GM12874 (cell line): ENCODE measurements around the gene GMEB1.

Experiments
- TF ChIP-seq, protein P1 (sequence below): IDR thresholded peaks from 2 replicates; pipeline ENCODE4 v1.5.1; 2011; ENCODE audit warnings: low read depth, mild to moderate bottlenecking, control low read depth, low read length, moderate library complexity; ENCODE audit not compliant: insufficient read depth

Gene GMEB1

DNA sequence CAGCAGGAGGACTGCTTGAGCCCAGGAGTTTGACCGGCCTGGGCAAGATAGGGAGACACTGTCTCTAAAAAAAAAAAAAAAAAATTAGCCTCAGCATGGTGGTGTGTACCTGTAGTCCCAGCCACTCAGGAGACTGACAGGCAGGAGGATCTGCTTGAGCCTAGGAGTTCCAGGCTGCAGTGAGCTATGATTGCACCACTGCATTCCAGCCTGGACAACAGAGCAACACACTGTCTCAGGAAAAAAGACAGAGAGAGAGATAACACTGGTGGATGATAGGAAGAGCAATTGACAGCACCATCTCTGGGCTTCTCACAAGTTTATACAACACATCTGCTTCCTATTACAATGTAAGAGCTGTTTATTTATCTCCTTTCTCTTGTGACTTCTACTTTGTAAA, 22.5 kb upstream of the GMEB1 start:
- TF ChIP-seq, protein P1, sequence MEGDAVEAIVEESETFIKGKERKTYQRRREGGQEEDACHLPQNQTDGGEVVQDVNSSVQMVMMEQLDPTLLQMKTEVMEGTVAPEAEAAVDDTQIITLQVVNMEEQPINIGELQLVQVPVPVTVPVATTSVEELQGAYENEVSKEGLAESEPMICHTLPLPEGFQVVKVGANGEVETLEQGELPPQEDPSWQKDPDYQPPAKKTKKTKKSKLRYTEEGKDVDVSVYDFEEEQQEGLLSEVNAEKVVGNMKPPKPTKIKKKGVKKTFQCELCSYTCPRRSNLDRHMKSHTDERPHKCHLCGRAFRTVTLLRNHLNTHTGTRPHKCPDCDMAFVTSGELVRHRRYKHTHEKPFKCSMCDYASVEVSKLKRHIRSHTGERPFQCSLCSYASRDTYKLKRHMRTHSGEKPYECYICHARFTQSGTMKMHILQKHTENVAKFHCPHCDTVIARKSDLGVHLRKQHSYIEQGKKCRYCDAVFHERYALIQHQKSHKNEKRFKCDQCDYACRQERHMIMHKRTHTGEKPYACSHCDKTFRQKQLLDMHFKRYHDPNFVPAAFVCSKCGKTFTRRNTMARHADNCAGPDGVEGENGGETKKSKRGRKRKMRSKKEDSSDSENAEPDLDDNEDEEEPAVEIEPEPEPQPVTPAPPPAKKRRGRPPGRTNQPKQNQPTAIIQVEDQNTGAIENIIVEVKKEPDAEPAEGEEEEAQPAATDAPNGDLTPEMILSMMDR = no peak

DNA sequence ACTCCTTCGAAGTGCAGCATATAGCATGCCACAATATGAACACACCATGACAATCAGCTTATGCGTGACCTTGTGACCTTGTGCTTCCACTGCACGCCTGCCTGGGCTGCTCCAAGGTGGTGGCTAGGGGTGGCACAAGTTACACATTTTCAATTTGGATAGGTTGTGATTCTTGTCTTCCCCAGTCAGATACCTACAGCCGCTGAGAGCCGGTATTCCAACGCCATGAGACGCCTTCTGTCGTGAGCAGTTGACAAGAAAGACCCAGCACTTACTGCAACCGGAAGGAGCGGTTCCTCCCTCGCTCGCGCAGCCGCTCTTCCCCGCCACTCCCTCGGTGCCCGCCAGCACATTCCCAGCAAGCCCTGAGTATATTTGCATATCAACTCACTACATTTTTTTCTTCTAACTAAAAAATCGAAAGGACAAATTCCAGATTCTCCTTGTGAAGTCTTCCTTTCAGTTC, 20.5 kb upstream of the GMEB1 start:
- TF ChIP-seq, protein P1 = no peak

DNA sequence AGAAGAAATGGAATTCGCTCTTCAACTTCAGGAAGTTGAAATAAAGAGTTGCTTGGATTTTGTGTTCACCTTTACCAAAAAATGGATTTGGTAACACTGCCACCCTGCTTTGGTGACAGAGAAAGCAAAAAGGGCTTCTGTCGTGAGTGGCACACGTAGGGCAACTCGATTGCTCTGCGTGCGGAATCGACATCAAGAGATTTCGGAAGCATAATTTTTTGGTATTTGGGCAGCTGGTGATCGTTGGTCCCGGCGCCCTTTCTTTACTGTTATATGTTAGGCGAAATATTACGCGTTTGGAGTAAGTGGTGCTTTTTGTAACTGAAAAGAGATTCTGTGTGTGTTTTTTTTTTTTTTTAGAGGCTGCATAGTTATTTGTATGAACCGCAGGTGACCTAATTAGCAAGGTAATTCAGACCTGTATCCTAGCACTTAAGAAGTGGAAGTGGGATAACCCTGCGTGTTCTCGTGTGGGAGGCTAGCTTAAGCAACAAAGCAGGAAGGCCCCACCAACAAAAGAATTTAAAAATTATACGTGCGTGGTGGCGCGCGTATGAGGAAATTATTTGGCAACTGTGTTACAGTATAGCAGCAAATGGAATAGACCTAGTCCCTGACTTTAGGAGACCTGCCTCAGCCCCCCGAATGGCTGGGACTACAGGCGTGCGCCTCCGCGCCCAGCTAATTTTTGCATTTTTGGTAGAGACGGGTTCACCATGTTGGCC, 19.9 kb upstream of the GMEB1 start, which contains the start of gene RNU11:
Gene RNU11 (plus strand): TSS at position 127 of the 725 bp plus-strand sequence.
- TF ChIP-seq, protein P1 = no peak

DNA sequence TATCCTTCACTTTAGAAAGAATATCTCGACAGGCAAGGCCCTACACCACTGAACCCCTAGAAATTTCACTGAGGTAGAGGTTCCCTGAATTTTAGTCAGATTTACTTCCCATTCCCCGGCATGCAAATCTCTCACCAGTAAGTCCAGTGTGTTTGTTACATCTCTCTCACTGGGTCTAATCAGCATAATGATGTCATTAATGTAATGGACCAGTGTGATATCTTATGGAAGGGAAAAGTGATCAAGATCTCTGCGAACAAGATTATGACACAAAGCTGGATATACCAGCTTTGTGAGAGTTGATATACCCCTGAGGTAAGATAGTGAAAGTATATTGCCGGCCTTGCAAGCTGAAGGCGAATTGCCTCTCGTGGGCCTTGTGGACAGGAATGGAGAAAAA, 12.2 kb upstream of the GMEB1 start:
- TF ChIP-seq, protein P1 = no peak

DNA sequence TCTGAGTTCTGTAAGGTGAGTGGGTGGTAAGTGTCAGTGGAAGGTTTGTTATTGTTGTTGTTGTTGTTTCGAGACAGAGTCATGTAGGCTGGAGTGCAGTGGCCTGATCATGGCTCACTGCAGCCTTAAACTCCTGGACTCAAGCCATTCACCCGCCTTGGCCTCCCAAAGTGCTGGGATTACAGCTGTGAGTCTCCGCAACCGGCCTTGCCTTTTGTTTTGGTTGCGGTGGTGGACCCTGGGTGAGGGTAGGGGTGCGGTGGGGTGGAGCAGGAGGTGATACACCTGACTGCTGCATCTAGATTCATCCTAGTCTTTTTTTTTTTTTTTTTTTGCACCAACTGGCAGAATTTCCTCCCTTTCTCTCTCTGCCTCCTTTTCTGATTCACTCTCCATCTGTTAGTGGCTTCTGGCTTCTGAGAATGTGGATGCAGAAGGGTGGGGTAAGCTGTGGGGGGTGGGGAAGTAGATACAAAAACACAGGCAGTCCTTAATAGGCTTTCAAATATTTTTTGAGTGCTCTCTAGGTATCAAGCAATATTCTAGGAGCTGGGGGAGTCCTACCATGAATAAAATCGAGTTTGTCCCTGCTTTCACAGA, 4.6 kb upstream of the GMEB1 start:
- TF ChIP-seq, protein P1 = no peak

DNA sequence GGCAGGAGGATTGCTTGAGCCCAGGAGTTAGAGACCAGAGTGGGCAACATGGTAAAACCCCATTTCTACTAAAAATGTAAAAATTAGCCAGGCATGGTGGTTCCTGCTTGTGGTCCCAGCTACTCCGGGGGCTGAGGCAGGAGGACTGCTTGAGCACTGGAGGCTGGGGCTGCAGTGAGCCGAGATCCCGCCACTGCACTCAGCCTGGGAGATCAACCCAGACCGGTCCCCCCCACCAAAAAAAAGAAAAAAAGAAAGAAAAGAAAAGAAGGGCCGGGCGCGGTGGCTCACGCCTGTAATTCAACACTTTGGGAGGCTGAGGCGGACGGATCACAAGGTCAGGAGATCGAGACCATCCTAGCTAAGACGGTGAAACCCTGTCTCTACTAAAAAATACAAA, 1.8 kb upstream of the GMEB1 start:
- TF ChIP-seq, protein P1 = no peak

DNA sequence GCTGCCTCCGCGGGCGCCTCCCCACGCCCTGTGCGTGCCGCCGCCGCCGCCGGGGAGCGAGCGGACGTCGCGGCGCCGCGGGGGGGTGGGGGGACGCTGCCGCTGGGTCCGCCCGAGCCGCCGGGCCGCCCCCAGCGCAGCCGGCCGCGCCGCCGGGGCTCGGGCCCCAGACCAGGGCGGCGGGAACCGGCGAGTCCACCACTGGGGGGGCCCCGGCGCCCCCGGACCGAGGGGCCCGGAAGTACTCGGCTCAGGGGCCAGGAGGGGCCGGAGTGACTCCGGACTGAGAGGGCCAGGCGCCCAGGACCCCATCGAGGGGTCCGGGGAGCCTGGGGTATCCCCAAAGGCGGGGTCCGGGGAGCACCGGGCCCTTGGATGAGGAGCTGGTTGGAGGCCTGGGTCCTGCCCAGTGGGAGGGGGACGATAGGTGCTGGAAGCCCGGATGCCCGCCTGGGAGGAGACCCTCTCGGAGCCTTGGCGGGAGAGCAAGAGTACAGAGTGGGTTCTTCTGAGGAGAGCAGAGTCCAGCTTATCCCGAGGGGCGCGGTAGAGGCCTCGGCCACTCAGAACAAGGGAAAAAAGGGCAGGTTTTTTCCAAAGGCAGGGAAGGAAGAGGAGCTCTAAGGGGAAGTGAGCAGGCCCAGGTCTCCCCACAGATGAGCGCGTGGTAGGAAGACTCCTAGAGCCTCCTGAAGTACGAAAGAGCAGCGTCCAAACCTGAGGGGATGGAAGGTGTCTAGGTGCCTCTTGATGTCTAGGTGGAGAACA, 556 bp downstream of the GMEB1 start:
- TF ChIP-seq, protein P1 = no peak
